CD1c-positive myeloid dendritic cell (primary cell): ENCODE results near the gene MOCS2.

Experiments used
- DNase-seq: peaks from one replicate; pipeline ENCODE4 v3.0.0-alpha.2; 2016; ENCODE audit errors: extremely low spot score

Gene MOCS2

DNA sequence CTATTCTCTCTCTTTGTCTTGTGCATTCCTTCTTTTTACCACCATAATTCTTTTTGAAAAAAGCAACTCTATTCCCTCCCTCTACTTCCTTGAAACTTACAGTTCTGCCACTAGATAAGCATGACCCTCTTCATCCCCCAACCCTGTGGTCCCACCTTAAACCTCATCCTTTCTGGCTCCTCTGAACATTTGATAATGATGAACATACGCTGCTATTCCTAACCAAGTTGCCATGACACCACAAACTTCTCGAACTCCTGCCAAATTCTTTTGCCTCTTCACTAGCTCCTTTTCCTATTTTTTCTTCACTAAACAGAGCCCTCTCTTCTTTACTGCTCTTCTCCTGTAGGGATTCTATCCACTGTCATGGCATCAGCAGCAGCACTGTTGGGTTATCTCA, 57.1 kb downstream of the MOCS2 start:
- no peak for DNase-seq

DNA sequence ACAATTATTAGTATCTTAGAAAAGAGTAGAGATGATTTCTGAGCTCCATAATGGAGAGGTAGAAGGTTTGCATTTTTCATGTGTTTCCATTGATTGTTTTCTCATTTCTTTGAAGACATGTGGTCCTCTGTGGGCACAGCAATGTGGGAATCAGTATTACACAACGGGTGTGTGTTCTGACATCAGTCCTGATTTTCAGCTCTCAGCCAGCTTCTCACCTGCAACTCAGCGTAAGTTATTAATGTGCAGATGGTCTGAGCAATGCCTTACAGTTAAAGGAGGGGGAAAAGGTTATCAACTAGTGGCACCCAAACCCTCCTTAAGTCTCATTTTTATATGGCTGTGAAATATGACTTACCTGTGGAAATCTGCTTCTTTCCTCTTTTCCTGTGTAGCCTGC, 61.3 kb downstream of the MOCS2 start:
- DNase-seq = no peak
